PC-9 (cell line): ENCODE data around the gene SLC16A12. TPM values are rescaled to one million over a fixed set of nuclear protein-coding genes. Genes with fewer than 3 reads are reported as not detected.

Source experiments
- BruUV-seq: library from RNA; stranded (reverse); fragments of 400-500 nt; replicated peaks from 2 replicates; lab custom pipeline; 2021; lab: Mats Ljungman, UMichigan
- CTCF ChIA-PET: fragments of 300-600 bp; sonication (Branson Sonifier 250); formaldehyde crosslinking; loops from one replicate; lab custom pipeline; 2022; ENCODE audit warnings: antibody characterized with exemption; lab: Charles Lee
- POLR2A ChIA-PET: fragments of 300-600 bp; sonication (Branson Sonifier 250); formaldehyde crosslinking; loops from one replicate; lab custom pipeline; 2022; ENCODE audit warnings: antibody characterized with exemption; ENCODE audit not compliant: unreplicated experiment; lab: Charles Lee
- DNase-seq, 2 experiments: peaks; one replicate each; pipeline versions ENCODE4 v3.0.0 to v3.0.0-alpha.2; 2015 to 2022; ENCODE audit warnings: mixed read lengths in 1 of 2
- H2AFZ ChIP-seq: fragments of 200-600 bp; sonication (generic); 2 replicates; pipeline ENCODE4 v1.8.1; 2017; ENCODE audit warnings: antibody characterized with exemption
- H3F3A ChIP-seq: fragments of 200-600 bp; sonication (generic); 2 replicates; pipeline ENCODE4 v1.8.1; 2017; ENCODE audit warnings: antibody characterized with exemption, mild to moderate bottlenecking, low read depth; ENCODE audit not compliant: insufficient read depth
- H3K27ac ChIP-seq: fragments of 200-600 bp; sonication (generic); 2 replicates; pipeline ENCODE4 v1.6.1; 2016; ENCODE audit warnings: mixed run types
- H3K27me3 ChIP-seq: fragments of 200-600 bp; sonication (generic); 2 replicates; pipeline ENCODE4 v1.6.1; 2016; ENCODE audit warnings: low read depth, mixed run types; ENCODE audit not compliant: insufficient read depth
- H3K36me3 ChIP-seq: fragments of 200-600 bp; sonication (generic); 2 replicates; pipeline ENCODE4 v1.6.1; 2016; ENCODE audit warnings: low read depth, mixed run types
- H3K4me1 ChIP-seq: fragments of 200-600 bp; sonication (generic); replicated peaks from 2 replicates; pipeline ENCODE4 v1.6.1; 2016; ENCODE audit warnings: mixed run types; ENCODE audit not compliant: insufficient read depth
- H3K4me2 ChIP-seq: fragments of 200-600 bp; sonication (generic); 2 replicates; pipeline ENCODE4 v1.6.1; 2017; ENCODE audit warnings: mixed run types
- H3K4me3 ChIP-seq: fragments of 200-600 bp; sonication (generic); 2 replicates; pipeline ENCODE4 v1.6.1; 2016; ENCODE audit warnings: mixed run types
- H3K79me2 ChIP-seq: fragments of 200-600 bp; sonication (generic); 2 replicates; pipeline ENCODE4 v1.6.1; 2017; ENCODE audit warnings: low read depth, mixed run types
- H3K9me2 ChIP-seq: fragments of 200-600 bp; sonication (generic); 2 replicates; pipeline ENCODE4 v1.8.1; 2017; ENCODE audit warnings: mild to moderate bottlenecking; ENCODE audit not compliant: insufficient read depth
- H3K9me3 ChIP-seq: fragments of 200-600 bp; sonication (generic); 2 replicates; pipeline ENCODE4 v1.8.1; 2016; ENCODE audit warnings: low read depth; ENCODE audit not compliant: insufficient read depth
- H4K20me1 ChIP-seq: fragments of 200-600 bp; sonication (generic); 2 replicates; pipeline ENCODE4 v1.8.1; 2017; ENCODE audit not compliant: insufficient read depth
- CTCF ChIP-seq: fragments of 200-600 bp; sonication (generic); conservative IDR thresholded peaks from 2 replicates; pipeline ENCODE4 v1.6.1; 2017; ENCODE audit warnings: mixed run types, antibody characterized with exemption, mild to moderate bottlenecking, moderate library complexity
- EZH2 ChIP-seq: fragments of 200-600 bp; sonication (generic); IDR thresholded peaks from 2 replicates; pipeline ENCODE4 v1.8.0; 2017; ENCODE audit warnings: antibody characterized with exemption, low read depth
- intact Hi-C: fragments of 100-400 bp; cut with micrococcal nuclease; formaldehyde crosslinking; loops from one replicate; pipeline ENCODE4 v1.10.0; 2022; ENCODE audit not compliant: unreplicated experiment
- total RNA-seq: library from RNA; stranded (reverse); gene quantifications from 2 replicates; pipeline ENCODE4 v1.2.3, GENCODE V29; 2021

The SLC16A12 gene
- total RNA-seq, 1 experiment from 2014 or later = 0.74 TPM

DNA sequence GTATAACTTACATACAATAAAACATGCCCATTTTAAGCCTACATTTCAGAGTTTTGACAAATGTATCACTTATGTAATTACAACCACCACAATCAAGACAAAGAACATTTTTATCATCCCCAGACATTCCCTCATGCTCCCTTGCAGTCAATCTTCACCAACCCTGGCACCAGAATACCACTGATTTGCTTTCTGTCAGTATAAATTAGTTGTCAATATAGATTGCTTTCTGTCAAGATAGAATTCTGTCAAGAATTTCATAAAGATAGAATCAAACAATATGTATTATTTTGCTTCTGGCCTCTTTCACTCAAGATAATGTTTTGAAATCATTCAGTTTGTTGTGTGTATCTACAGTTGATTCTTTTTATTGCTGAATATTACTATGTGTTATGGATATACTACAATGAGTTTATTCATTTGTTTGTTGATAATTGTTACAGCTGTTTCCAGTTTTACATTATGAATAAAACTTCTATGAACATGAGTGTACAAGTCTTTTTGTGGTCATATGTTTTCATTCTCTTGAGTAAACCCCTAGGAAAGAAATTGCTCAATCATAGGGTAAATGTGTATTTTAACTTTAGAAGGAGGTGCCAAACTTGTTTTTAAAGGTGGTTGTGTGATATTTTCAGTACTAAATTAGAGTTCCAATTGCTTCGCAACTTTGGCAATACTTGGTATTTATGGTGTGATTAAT lies 64.1 kb downstream of the SLC16A12 start:
- no TSS peak for BruUV-seq
- intact Hi-C loops = no loop called here
- Histone ChIP-seq H3K36me3 (no peaks in the 10 kb centered on the region), H3K9me2 (no peaks in the 10 kb centered on the region), H3K79me2 (no peaks in the 10 kb centered on the region), H3K4me2 (no peak overlapping the region), H4K20me1 (no peaks in the 10 kb centered on the region), H3K27ac (no peak overlapping the region), H3K4me1 (peaks cover 21% of the 10 kb centered on the region), H3K9me3 (no peaks in the 10 kb centered on the region), H2AFZ (no peak overlapping the region), H3F3A (peaks cover 9% of the 10 kb centered on the region; the same call in 1 of the 2 replicates), H3K27me3 (no peaks in the 10 kb centered on the region), H3K4me3 (no peak overlapping the region)
- TF ChIP-seq EZH2 (no peak), CTCF (no peak)
- POLR2A ChIA-PET = no interaction called here
- no peak for DNase-seq
- CTCF ChIA-PET = no interaction called here

DNA sequence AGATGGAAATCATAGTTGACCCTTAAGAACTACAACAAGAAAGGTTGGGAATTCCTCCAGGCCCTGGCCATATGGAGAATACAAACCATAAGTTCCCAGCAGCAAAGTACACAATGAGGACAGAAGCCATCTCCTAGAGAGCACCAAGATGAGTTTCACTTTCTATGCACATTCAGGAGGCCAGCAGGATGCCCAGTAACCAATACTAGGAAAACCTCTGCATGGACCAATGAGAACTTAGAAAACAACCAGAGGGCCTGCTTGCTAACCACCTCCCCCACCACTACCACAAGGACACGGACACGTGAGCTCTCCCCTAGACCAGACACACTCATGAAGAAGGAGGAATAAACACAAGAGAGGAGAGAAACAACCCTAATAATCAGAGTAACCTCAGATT lies 64.8 kb downstream of the SLC16A12 start:
- no peak for DNase-seq
- H3K9me2 ChIP-seq = no peaks in the 10 kb centered on the region
- H3K4me3 ChIP-seq = no peak overlapping the region
- H4K20me1 ChIP-seq = no peaks in the 10 kb centered on the region
- no peak overlapping the region for H2AFZ ChIP-seq
- intact Hi-C loops = no loop called here
- no peaks in the 10 kb centered on the region for H3K27me3 ChIP-seq
- H3K36me3 ChIP-seq = no peaks in the 10 kb centered on the region
- CTCF ChIA-PET = no interaction called here
- BruUV-seq = no TSS peak
- H3K4me1 ChIP-seq = peaks cover 27% of the 10 kb centered on the region
- H3K79me2 ChIP-seq = no peaks in the 10 kb centered on the region
- no peak overlapping the region for H3K27ac ChIP-seq
- POLR2A ChIA-PET = no interaction called here
- no peaks in the 10 kb centered on the region for H3K9me3 ChIP-seq
- H3F3A ChIP-seq = peaks cover 15% of the 10 kb centered on the region; the same call in 1 of the 2 replicates
- TF ChIP-seq EZH2 (no peak), CTCF (no peak)
- H3K4me2 ChIP-seq = no peak overlapping the region

- intact Hi-C loops = no loop called here
- ChIA-PET POLR2A (no interaction called here), CTCF (no interaction called here)
- H3K79me2 ChIP-seq = no peaks in the 10 kb centered on the region
- no peaks in the 10 kb centered on the region for H3K9me2 ChIP-seq
- H3K9me3 ChIP-seq = no peaks in the 10 kb centered on the region
- H3K4me3 ChIP-seq = no peak overlapping the region
- no peak overlapping the region for H2AFZ ChIP-seq
- no peak overlapping the region for H3K27ac ChIP-seq
- no peaks in the 10 kb centered on the region for H3K27me3 ChIP-seq
- no peaks in the 10 kb centered on the region for H3K36me3 ChIP-seq
- DNase-seq = no peak
- TF ChIP-seq EZH2 (no peak), CTCF (no peak)
- H3K4me1 ChIP-seq = peaks cover 30% of the 10 kb centered on the region
- no peak overlapping the region for H3K4me2 ChIP-seq
- no peaks in the 10 kb centered on the region for H4K20me1 ChIP-seq
- peaks cover 17% of the 10 kb centered on the region; the same call in 1 of the 2 replicates for H3F3A ChIP-seq
- BruUV-seq = no TSS peak
Observed at GRCh38 chr10:89469517-89469916, 65.9 kb downstream of the SLC16A12 start.
